Neural cell (in vitro differentiated cells): ENCODE measurements around the gene MRPL44. TPM values are rescaled to one million over a fixed set of nuclear protein-coding genes. Genes with fewer than 3 reads are reported as not detected.
A peak's percentile ranks its signal among the peaks of the same experiment; 100 is the strongest.

ENCODE experiments used
- H2AFZ ChIP-seq: fragments of 200-600, 300-800 bp; sonication (generic), shearing (Covaris generic); 2 replicates; pipeline ENCODE4 v1.6.0; 2014; ENCODE audit warnings: low read depth, mild to moderate bottlenecking, antibody characterized with exemption, low read length, moderate library complexity
- H3F3A ChIP-seq: fragments of 200-600 bp; shearing (Covaris generic); 2 replicates; pipeline ENCODE4 v1.6.1; 2016; ENCODE audit warnings: mild to moderate bottlenecking, moderate library complexity, mixed read lengths, antibody characterized with exemption, low read length; ENCODE audit not compliant: insufficient read depth, poor library complexity, severe bottlenecking
- H3K27ac ChIP-seq: fragments of 200-600, 300-800 bp; sonication (generic), shearing (Covaris generic); 2 replicates; pipeline ENCODE4 v1.5.1; 2014; ENCODE audit warnings: mild to moderate bottlenecking, low read length, moderate library complexity
- H3K27me3 ChIP-seq: fragments of 300-800, 200-600 bp; sonication (generic), shearing (Covaris generic); 2 replicates; pipeline ENCODE4 v1.6.0; 2014; ENCODE audit warnings: mild to moderate bottlenecking, low read depth, low read length, moderate library complexity; ENCODE audit not compliant: insufficient read depth
- H3K36me3 ChIP-seq: fragments of 300-800, 200-600 bp; sonication (generic), shearing (Covaris generic); 2 replicates; pipeline ENCODE4 v1.5.1; 2014; ENCODE audit warnings: mild to moderate bottlenecking, antibody characterized with exemption, low read length, moderate library complexity; ENCODE audit not compliant: insufficient read depth
- H3K4me2 ChIP-seq: fragments of 300-800, 200-600 bp; sonication (generic), shearing (Covaris generic); 2 replicates; pipeline ENCODE4 v1.6.0; 2014; ENCODE audit warnings: mild to moderate bottlenecking, low read length
- H3K4me3 ChIP-seq: fragments of 300-800, 200-600 bp; sonication (generic), shearing (Covaris generic); 2 replicates; pipeline ENCODE4 v1.5.1; 2014; ENCODE audit warnings: mild to moderate bottlenecking, low read length, moderate library complexity
- H3K79me2 ChIP-seq: fragments of 200-600 bp; shearing (Covaris generic); replicated peaks from 2 replicates; pipeline ENCODE4 v1.6.0; 2014; ENCODE audit warnings: mild to moderate bottlenecking, low read length, moderate library complexity; ENCODE audit not compliant: insufficient read depth
- H3K9ac ChIP-seq: fragments of 300-800, 200-600 bp; sonication (generic), shearing (Covaris generic); 2 replicates; pipeline ENCODE4 v1.6.1; 2016; ENCODE audit warnings: mild to moderate bottlenecking, low read length, mixed read lengths
- H3K9me2 ChIP-seq: fragments of 200-600 bp; shearing (Covaris generic); 2 replicates; pipeline ENCODE4 v1.6.1; 2016; ENCODE audit warnings: mild to moderate bottlenecking, low read length, mixed read lengths; ENCODE audit not compliant: insufficient read depth
- H3K9me3 ChIP-seq: fragments of 200-600, 300-800 bp; sonication (generic), shearing (Covaris generic); 2 replicates; pipeline ENCODE4 v1.6.1; 2016; ENCODE audit warnings: mild to moderate bottlenecking, mixed run types, low read length, moderate library complexity, mixed read lengths
- H4K20me1 ChIP-seq: fragments of 200-600 bp; shearing (Covaris generic); 2 replicates; pipeline ENCODE4 v1.6.1; 2016; ENCODE audit warnings: mild to moderate bottlenecking, mixed run types; ENCODE audit not compliant: insufficient read depth
- EZH2 ChIP-seq: fragments of 200-600, 300-800 bp; shearing (Covaris generic), sonication (generic); IDR thresholded peaks from 2 replicates; pipeline ENCODE4 v1.6.1; 2014; ENCODE audit warnings: antibody characterized with exemption, low read length, borderline replicate concordance, mild to moderate bottlenecking; ENCODE audit not compliant: insufficient read depth, poor library complexity, severe bottlenecking
- MXI1 ChIP-seq: fragments of 450-650 bp; conservative IDR thresholded peaks from 2 replicates; pipeline ENCODE4 v1.6.1; 2014; ENCODE audit warnings: antibody characterized with exemption, mild to moderate bottlenecking; ENCODE audit not compliant: poor library complexity, severe bottlenecking
- POLR2AphosphoS5 ChIP-seq: IDR thresholded peaks from 2 replicates; pipeline ENCODE4 v1.6.1; 2012
- RAD21 ChIP-seq: fragments of 450-650 bp; conservative IDR thresholded peaks from 2 replicates; pipeline ENCODE4 v1.6.1; 2014; ENCODE audit warnings: antibody characterized with exemption, mild to moderate bottlenecking, moderate library complexity
- SMC3 ChIP-seq: fragments of 450-650 bp; conservative IDR thresholded peaks from 2 replicates; pipeline ENCODE4 v1.6.1; 2014; ENCODE audit warnings: antibody characterized with exemption, mild to moderate bottlenecking, moderate library complexity; ENCODE audit not compliant: poor library complexity
- TAF1 ChIP-seq: IDR thresholded peaks from 2 replicates; pipeline ENCODE4 v1.6.1; 2012; ENCODE audit warnings: low read depth
- polyA plus RNA-seq: library from polyadenylated mRNA; depleted of rRNA; stranded (reverse); fragments of >200 nt; gene quantifications from 2 replicates; pipeline ENCODE4 v1.2.3, GENCODE V29; 2014
- TF ChIP-seq, protein P1 (sequence below): fragments of 450-650 bp; IDR thresholded peaks from 2 replicates; pipeline ENCODE4 v1.5.1; 2014; ENCODE audit warnings: antibody characterized with exemption, mild to moderate bottlenecking, moderate library complexity; ENCODE audit not compliant: poor library complexity, severe bottlenecking
- TF ChIP-seq, protein P2 (sequence below): IDR thresholded peaks from 2 replicates; pipeline ENCODE4 v1.6.1; 2012; ENCODE audit warnings: borderline replicate concordance

Gene MRPL44
- polyA plus RNA-seq, 1 donor from 2014 or later = 70.6 TPM

DNA sequence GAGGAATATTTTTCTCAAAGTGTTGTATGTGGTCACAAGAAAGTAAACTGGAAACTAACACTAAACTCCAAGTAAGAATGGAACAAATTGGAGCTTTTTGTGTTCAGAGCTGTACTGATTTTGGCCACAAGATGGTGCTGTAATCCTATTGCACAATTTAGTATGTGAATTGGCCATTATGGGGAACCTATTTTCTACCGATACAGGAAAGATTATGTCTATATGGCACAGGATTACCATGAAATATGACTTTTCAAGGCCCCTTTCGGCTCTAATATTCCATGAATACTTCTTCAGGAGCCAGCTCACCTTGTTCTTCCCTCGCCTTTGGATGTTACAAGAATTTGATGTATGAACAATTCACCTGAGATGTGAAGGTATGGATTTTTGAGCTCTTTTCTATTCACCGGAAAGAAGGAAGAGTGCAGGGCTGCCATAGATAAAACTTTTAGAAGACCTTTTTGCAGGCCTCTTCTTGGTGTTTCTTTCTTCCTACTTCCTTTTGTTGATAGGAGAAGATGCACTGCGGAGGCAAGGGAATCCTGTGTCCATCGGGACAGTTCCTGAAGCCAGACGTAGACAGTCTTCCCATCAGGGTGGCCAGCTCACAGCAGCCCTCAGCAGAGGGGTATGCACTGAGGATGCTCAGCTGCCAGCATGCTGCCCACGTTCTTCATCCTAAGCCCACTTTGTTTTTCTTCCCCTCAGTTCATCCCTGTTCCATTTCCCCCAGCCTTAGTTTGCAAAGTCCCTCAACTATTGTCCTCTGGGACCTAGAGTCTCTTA, 13.3 kb downstream of the MRPL44 start:
- TF ChIP-seq SMC3 (peak; percentile 92), POLR2AphosphoS5 (no peak), EZH2 (no peak), RAD21 (peak; percentile 90), TAF1 (no peak)
- TF ChIP-seq, protein P1, sequence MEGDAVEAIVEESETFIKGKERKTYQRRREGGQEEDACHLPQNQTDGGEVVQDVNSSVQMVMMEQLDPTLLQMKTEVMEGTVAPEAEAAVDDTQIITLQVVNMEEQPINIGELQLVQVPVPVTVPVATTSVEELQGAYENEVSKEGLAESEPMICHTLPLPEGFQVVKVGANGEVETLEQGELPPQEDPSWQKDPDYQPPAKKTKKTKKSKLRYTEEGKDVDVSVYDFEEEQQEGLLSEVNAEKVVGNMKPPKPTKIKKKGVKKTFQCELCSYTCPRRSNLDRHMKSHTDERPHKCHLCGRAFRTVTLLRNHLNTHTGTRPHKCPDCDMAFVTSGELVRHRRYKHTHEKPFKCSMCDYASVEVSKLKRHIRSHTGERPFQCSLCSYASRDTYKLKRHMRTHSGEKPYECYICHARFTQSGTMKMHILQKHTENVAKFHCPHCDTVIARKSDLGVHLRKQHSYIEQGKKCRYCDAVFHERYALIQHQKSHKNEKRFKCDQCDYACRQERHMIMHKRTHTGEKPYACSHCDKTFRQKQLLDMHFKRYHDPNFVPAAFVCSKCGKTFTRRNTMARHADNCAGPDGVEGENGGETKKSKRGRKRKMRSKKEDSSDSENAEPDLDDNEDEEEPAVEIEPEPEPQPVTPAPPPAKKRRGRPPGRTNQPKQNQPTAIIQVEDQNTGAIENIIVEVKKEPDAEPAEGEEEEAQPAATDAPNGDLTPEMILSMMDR = peak; percentile 92
- TF ChIP-seq, protein P2, sequence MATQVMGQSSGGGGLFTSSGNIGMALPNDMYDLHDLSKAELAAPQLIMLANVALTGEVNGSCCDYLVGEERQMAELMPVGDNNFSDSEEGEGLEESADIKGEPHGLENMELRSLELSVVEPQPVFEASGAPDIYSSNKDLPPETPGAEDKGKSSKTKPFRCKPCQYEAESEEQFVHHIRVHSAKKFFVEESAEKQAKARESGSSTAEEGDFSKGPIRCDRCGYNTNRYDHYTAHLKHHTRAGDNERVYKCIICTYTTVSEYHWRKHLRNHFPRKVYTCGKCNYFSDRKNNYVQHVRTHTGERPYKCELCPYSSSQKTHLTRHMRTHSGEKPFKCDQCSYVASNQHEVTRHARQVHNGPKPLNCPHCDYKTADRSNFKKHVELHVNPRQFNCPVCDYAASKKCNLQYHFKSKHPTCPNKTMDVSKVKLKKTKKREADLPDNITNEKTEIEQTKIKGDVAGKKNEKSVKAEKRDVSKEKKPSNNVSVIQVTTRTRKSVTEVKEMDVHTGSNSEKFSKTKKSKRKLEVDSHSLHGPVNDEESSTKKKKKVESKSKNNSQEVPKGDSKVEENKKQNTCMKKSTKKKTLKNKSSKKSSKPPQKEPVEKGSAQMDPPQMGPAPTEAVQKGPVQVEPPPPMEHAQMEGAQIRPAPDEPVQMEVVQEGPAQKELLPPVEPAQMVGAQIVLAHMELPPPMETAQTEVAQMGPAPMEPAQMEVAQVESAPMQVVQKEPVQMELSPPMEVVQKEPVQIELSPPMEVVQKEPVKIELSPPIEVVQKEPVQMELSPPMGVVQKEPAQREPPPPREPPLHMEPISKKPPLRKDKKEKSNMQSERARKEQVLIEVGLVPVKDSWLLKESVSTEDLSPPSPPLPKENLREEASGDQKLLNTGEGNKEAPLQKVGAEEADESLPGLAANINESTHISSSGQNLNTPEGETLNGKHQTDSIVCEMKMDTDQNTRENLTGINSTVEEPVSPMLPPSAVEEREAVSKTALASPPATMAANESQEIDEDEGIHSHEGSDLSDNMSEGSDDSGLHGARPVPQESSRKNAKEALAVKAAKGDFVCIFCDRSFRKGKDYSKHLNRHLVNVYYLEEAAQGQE = no peak
- Histone ChIP-seq H3K9me2 (no peaks in the 10 kb centered on the region), H3K27ac (no peak overlapping the region), H2AFZ (no peak overlapping the region), H3K9ac (no peak overlapping the region), H3K4me2 (no peak overlapping the region), H3F3A (no peaks in the 10 kb centered on the region), H3K36me3 (no peaks in the 10 kb centered on the region), H3K4me3 (no peak overlapping the region), H3K9me3 (no peaks in the 10 kb centered on the region), H4K20me1 (no peaks in the 10 kb centered on the region), H3K79me2 (no peaks in the 10 kb centered on the region), H3K27me3 (no peaks in the 10 kb centered on the region)

- no peaks in the 10 kb centered on the region for H3K27me3 ChIP-seq
Observed at GRCh38 chr2:223971731-223972130, 14.5 kb downstream of the MRPL44 start.

More at GRCh38 chr2:223971731-223972130, 14.5 kb downstream of the MRPL44 start:
- no peaks in the 10 kb centered on the region for H3F3A ChIP-seq
- H3K36me3 ChIP-seq = no peaks in the 10 kb centered on the region
- H3K4me2 ChIP-seq = no peak overlapping the region
- no peak overlapping the region for H3K9ac ChIP-seq
- no peak overlapping the region for H3K4me3 ChIP-seq
- no peaks in the 10 kb centered on the region for H3K9me3 ChIP-seq
- H3K9me2 ChIP-seq = no peaks in the 10 kb centered on the region
- no peaks in the 10 kb centered on the region for H3K79me2 ChIP-seq
- no peaks in the 10 kb centered on the region for H4K20me1 ChIP-seq
- H2AFZ ChIP-seq = no peak overlapping the region
- TF ChIP-seq, protein P1 = no peak
- TF ChIP-seq MXI1 = no peak
- no peak overlapping the region for H3K27ac ChIP-seq
